A549 (cell line): ENCODE measurements around the gene KDM4B. TPM values are rescaled to one million over a fixed set of nuclear protein-coding genes. Genes with fewer than 3 reads are reported as not detected.

ENCODE experiments used
- ATAC-seq, 2 experiments: fragments of 200-7000 bp in 1 of 2; fragments of >200 bp in 1 of 2; cut with Nextera tagmentation in 1 of 2; cut with Tn5 transposase in 1 of 2; 3 replicates each; pipeline versions ENCODE4 v1.8.0 to v1.9.1; 2018 to 2020; ENCODE audit warnings: mild to moderate bottlenecking in 1 of 2, moderate library complexity in 1 of 2
- CTCF ChIA-PET: fragments of 300-600 bp; sonication (Branson Sonifier 250); formaldehyde crosslinking; extraction: SDS; loops from one replicate; lab custom pipeline; 2021; ENCODE audit warnings: antibody characterized with exemption, inconsistent platforms; lab: Yijun Ruan, JAX
- POLR2A ChIA-PET: fragments of 350-600 bp; formaldehyde crosslinking; extraction: SDS; loops from one replicate; lab custom pipeline; 2021; ENCODE audit warnings: antibody characterized with exemption, inconsistent platforms; lab: Yijun Ruan, JAX
- DNase-seq, 2 experiments: peaks; one replicate each; pipeline versions ENCODE4 v3.0.0 to v3.0.0-alpha.2; 2011 to 2016; ENCODE audit warnings: low read depth in 1 of 2, low spot score in 1 of 2
- FAIRE-seq: peaks from 2 replicates; lab custom pipeline; 2011; peaks lifted over from hg19 to GRCh38; lab: Jason Lieb, UNC
- H3K27ac ChIP-seq, 2 experiments: fragments of >200 bp; sonication (Bioruptor Twin); formaldehyde crosslinking; 3 replicates each; pipeline ENCODE4 v1.5.1; 2016 to 2017
- H3K4me1 ChIP-seq: fragments of >200 bp; sonication (Bioruptor Twin); formaldehyde crosslinking; 3 replicates; pipeline ENCODE4 v1.6.1; 2016
- H3K4me2 ChIP-seq: fragments of >200 bp; sonication (Bioruptor Twin); formaldehyde crosslinking; 3 replicates; pipeline ENCODE4 v1.6.1; 2016
- H3K4me3 ChIP-seq: fragments of >200 bp; sonication (Bioruptor Twin); formaldehyde crosslinking; 3 replicates; pipeline ENCODE4 v1.5.1; 2016
- H3K9me3 ChIP-seq: fragments of >200 bp; sonication (Bioruptor Twin); formaldehyde crosslinking; 3 replicates; pipeline ENCODE4 v1.6.1; 2016
- BHLHE40 ChIP-seq: IDR thresholded peaks from 2 replicates; pipeline ENCODE4 v1.6.1; 2012; ENCODE audit warnings: low read depth, low read length, inconsistent platforms
- CBX8 ChIP-seq: fragments of 200-600 bp; sonication (generic); IDR thresholded peaks from 2 replicates; pipeline ENCODE4 v1.6.1; 2016
- CEBPB ChIP-seq, 2 experiments: fragments of >200 bp in 1 of 2; sonication (Bioruptor Twin) in 1 of 2; formaldehyde crosslinking in 1 of 2; IDR thresholded peaks; 2 replicates each; pipeline ENCODE4 v1.6.1; 2012 to 2016
- CHD2 ChIP-seq: fragments of 150-350 bp; IDR thresholded peaks from 2 replicates; pipeline ENCODE4 v1.6.1; 2014; ENCODE audit warnings: low read length; ENCODE audit not compliant: partially characterized antibody
- CHD4 ChIP-seq: fragments of 200-600 bp; sonication (generic); IDR thresholded peaks from 2 replicates; pipeline ENCODE4 v1.6.1; 2016; ENCODE audit warnings: antibody characterized with exemption, mild to moderate bottlenecking, borderline replicate concordance
- EHF ChIP-seq: fragments of 250-450 bp; sonication (Bioruptor Pico); IDR thresholded peaks from 2 replicates; pipeline ENCODE4 v1.5.0; 2020; ENCODE audit warnings: mild to moderate bottlenecking
- ELK1 ChIP-seq: fragments of 150-350 bp; IDR thresholded peaks from 2 replicates; pipeline ENCODE4 v1.6.1; 2014; ENCODE audit warnings: low read depth, mild to moderate bottlenecking, low read length
- FOSL2 ChIP-seq, 2 experiments: fragments of 450-650 bp in 1 of 2; fragments of >200 bp in 1 of 2; sonication (Bioruptor Twin) in 1 of 2; formaldehyde crosslinking; IDR thresholded peaks; 2 replicates each; pipeline versions ENCODE4 v1.5.0 to v1.6.1; 2016 to 2020; ENCODE audit warnings: mild to moderate bottlenecking in 1 of 2, moderate library complexity in 1 of 2
- FOXS1 ChIP-seq: fragments of 250-450 bp; sonication (Bioruptor Pico); IDR thresholded peaks from 2 replicates; pipeline ENCODE4 v1.5.0; 2020; ENCODE audit warnings: mild to moderate bottlenecking, moderate library complexity
- GATA3 ChIP-seq: IDR thresholded peaks from 2 replicates; pipeline ENCODE4 v1.6.1; 2012; ENCODE audit warnings: borderline replicate concordance
- HDAC2 ChIP-seq: fragments of 200-600 bp; sonication (generic); IDR thresholded peaks from 2 replicates; pipeline ENCODE4 v1.6.1; 2016
- HES2 ChIP-seq: fragments of >200 bp; sonication (Bioruptor Twin); formaldehyde crosslinking; IDR thresholded peaks from 2 replicates; pipeline ENCODE4 v1.6.1; 2016
- HEYL ChIP-seq: fragments of 250-450 bp; sonication (Bioruptor Pico); IDR thresholded peaks from 2 replicates; pipeline ENCODE4 v1.8.0; 2021; ENCODE audit warnings: mild to moderate bottlenecking, moderate library complexity
- HMGXB4 ChIP-seq: fragments of 250-450 bp; sonication (Bioruptor Pico); IDR thresholded peaks from 2 replicates; pipeline ENCODE4 v1.5.0; 2021; ENCODE audit warnings: mild to moderate bottlenecking, moderate library complexity, borderline replicate concordance
- HOXB13 ChIP-seq: fragments of 250-450 bp; sonication (Bioruptor Pico); IDR thresholded peaks from 2 replicates; pipeline ENCODE4 v1.5.0; 2020; ENCODE audit warnings: low read depth, mild to moderate bottlenecking, moderate library complexity
- MAZ ChIP-seq: fragments of 150-350 bp; IDR thresholded peaks from 2 replicates; pipeline ENCODE4 v1.6.1; 2014; ENCODE audit warnings: antibody characterized with exemption, low read depth, low read length, borderline replicate concordance
- NR3C1 ChIP-seq: fragments of >200 bp; sonication (Bioruptor Twin); formaldehyde crosslinking; IDR thresholded peaks from 3 replicates; pipeline ENCODE4 v1.6.1; 2017
- PBX3 ChIP-seq: IDR thresholded peaks from 2 replicates; pipeline ENCODE4 v1.6.1; 2012
- PHF8 ChIP-seq: fragments of 200-600 bp; sonication (generic); IDR thresholded peaks from 2 replicates; pipeline ENCODE4 v1.6.1; 2016; ENCODE audit warnings: low read depth, mild to moderate bottlenecking, antibody characterized with exemption, moderate library complexity, borderline replicate concordance
- POLR2A ChIP-seq: IDR thresholded peaks from 2 replicates; pipeline ENCODE4 v1.6.1; 2012; ENCODE audit warnings: mild to moderate bottlenecking, low read length
- POLR2AphosphoS2 ChIP-seq: conservative IDR thresholded peaks from 2 replicates; pipeline ENCODE4 v1.6.1; 2012; ENCODE audit warnings: low read length, improper control_type of control experiment, inconsistent platforms
- RARB ChIP-seq: fragments of 250-450 bp; sonication (Bioruptor Pico); IDR thresholded peaks from 2 replicates; pipeline ENCODE4 v1.8.0; 2021; ENCODE audit warnings: mild to moderate bottlenecking, moderate library complexity
- RCOR1 ChIP-seq: fragments of 150-350 bp; IDR thresholded peaks from 2 replicates; pipeline ENCODE4 v1.6.1; 2014; ENCODE audit warnings: antibody characterized with exemption, low read length, low read depth
- SMC3 ChIP-seq: fragments of >200 bp; sonication (Bioruptor Twin); formaldehyde crosslinking; IDR thresholded peaks from 3 replicates; pipeline ENCODE4 v1.6.1; 2018; ENCODE audit warnings: inconsistent platforms
- USF2 ChIP-seq: fragments of 450-650 bp; IDR thresholded peaks from 2 replicates; pipeline ENCODE4 v1.6.1; 2014; ENCODE audit warnings: antibody characterized with exemption
- ZC3H11A ChIP-seq: fragments of 450-650 bp; IDR thresholded peaks from 2 replicates; pipeline ENCODE4 v1.6.1; 2014; ENCODE audit warnings: antibody characterized with exemption, mild to moderate bottlenecking
- ZSCAN20 ChIP-seq: fragments of 250-450 bp; sonication (Bioruptor Pico); IDR thresholded peaks from 2 replicates; pipeline ENCODE4 v1.8.0; 2022; ENCODE audit warnings: mild to moderate bottlenecking, moderate library complexity
- WGBS: methylation state at CpG from one replicate; pipeline ENCODE4 v1.1.6; 2017; ENCODE audit errors: missing lambda C conversion rate; 5-methylcytosine and 5-hydroxymethylcytosine counted together
- polyA plus RNA-seq, 4 experiments: library from polyadenylated mRNA; depleted of rRNA in 3 of 4; stranded (reverse); fragments of >200 nt; fragmentation: RNase III in 1 of 4; extraction: RNeasy Plus Mini Kit Qiagen cat#74134 plus additional on column Dnase treatment in 1 of 4; gene quantifications; 2 replicates in 3 of 4; 3 replicates in 1 of 4; pipeline ENCODE4 v1.2.3, GENCODE V29; 2011 to 2017

Gene KDM4B
- polyA plus RNA-seq, 2 of the 4 experiments (the other 2 are of a cell fraction), result 3.0 to 4.6 TPM

GRCh38 chr19:5079071-5079774 lies 110.3 kb downstream of the KDM4B start:
- TF ChIP-seq FOSL2 (IDR thresholded peaks at IDR 0.05) (no peak), FOSL2 (CRISPR knock-in tag; IDR thresholded peaks at IDR 0.05) (no peak), HEYL (CRISPR knock-in tag) (no peak), RARB (CRISPR knock-in tag) (no peak), USF2 (no peak), RCOR1 (no peak), POLR2A (no peak), HOXB13 (no peak), ELK1 (no peak), FOXS1 (no peak)
- ChIA-PET POLR2A (no interaction called here), CTCF (interaction anchor here (0.9 to 1.8 kb wide), 2 partner anchors 9 to 75 kb away, joined by 3 to 5 read pairs; no protein-coding TSS in a partner anchor)
- FAIRE-seq (no peak), DNase-seq (no peak), ATAC-seq (no peak)
- H3K4me1 ChIP-seq, result no peaks in the 10 kb centered on the region
- H3K4me3 ChIP-seq, result no peak overlapping the region
- WGBS, result 93% methylated on average over 17 of the region's 18 CpGs
- H3K9me3 ChIP-seq, result no peaks in the 10 kb centered on the region
- H3K27ac ChIP-seq, result no peak overlapping the region
- H3K4me2 ChIP-seq, result no peak overlapping the region

GRCh38 chr19:5080030-5080654 lies 111.2 kb downstream of the KDM4B start:
- ChIA-PET CTCF (interaction anchor here (0.9 to 1.8 kb wide), 2 partner anchors 10 to 74 kb away, joined by 3 to 5 read pairs; no protein-coding TSS in a partner anchor), POLR2A (no interaction called here)
- 90% methylated on average over 27 of the region's 27 CpGs for WGBS
- FAIRE-seq (no peak), DNase-seq (no peak), ATAC-seq (no peak)
- H3K27ac ChIP-seq, result no peak overlapping the region
- H3K4me1 ChIP-seq, result no peaks in the 10 kb centered on the region
- H3K9me3 ChIP-seq, result no peaks in the 10 kb centered on the region
- no peak overlapping the region for H3K4me3 ChIP-seq
- H3K4me2 ChIP-seq, result no peak overlapping the region
- TF ChIP-seq CEBPB (IDR thresholded peaks at IDR 0.05) (no peak), HDAC2 (no peak), CHD4 (no peak), GATA3 (no peak), ZC3H11A (no peak), BHLHE40 (no peak), NR3C1 (no peak), HES2 (no peak), ZSCAN20 (no peak), HMGXB4 (CRISPR knock-in tag) (no peak), MAZ (no peak)

GRCh38 chr19:5080809-5081208 lies 111.9 kb downstream of the KDM4B start:
- CTCF ChIA-PET, result no interaction called here
- no peak for ATAC-seq
- POLR2A ChIA-PET, result no interaction called here
- Histone ChIP-seq H3K27ac (no peak overlapping the region), H3K4me3 (no peak overlapping the region), H3K4me2 (no peak overlapping the region), H3K9me3 (no peaks in the 10 kb centered on the region), H3K4me1 (no peaks in the 10 kb centered on the region)
- no peak for FAIRE-seq
- no peak for DNase-seq
- 94% methylated on average over 19 of the region's 19 CpGs for WGBS
- TF ChIP-seq CHD4, result no peak
- TF ChIP-seq PHF8, result no peak
- TF ChIP-seq RARB (CRISPR knock-in tag), result no peak
- no peak for TF ChIP-seq EHF
- TF ChIP-seq PBX3, result no peak
- no peak for TF ChIP-seq HEYL (CRISPR knock-in tag)
- TF ChIP-seq POLR2AphosphoS2, result no peak
- no peak for TF ChIP-seq SMC3
- TF ChIP-seq HMGXB4 (CRISPR knock-in tag), result no peak
- no peak for TF ChIP-seq CBX8
- no peak for TF ChIP-seq CHD2
- TF ChIP-seq FOSL2 (IDR thresholded peaks at IDR 0.05), result no peak
- no peak for TF ChIP-seq FOSL2 (CRISPR knock-in tag; IDR thresholded peaks at IDR 0.05)
